HG02938 (cell line): ENCODE results near the gene LYRM4.

Experiments
- ATAC-seq: cut with Tn5 transposase; IDR thresholded peaks from one replicate; pipeline ENCODE4 v1.9.1; 2021; ENCODE audit warnings: mild to moderate bottlenecking, moderate library complexity; ENCODE audit not compliant: unreplicated experiment

LYRM4 gene

DNA sequence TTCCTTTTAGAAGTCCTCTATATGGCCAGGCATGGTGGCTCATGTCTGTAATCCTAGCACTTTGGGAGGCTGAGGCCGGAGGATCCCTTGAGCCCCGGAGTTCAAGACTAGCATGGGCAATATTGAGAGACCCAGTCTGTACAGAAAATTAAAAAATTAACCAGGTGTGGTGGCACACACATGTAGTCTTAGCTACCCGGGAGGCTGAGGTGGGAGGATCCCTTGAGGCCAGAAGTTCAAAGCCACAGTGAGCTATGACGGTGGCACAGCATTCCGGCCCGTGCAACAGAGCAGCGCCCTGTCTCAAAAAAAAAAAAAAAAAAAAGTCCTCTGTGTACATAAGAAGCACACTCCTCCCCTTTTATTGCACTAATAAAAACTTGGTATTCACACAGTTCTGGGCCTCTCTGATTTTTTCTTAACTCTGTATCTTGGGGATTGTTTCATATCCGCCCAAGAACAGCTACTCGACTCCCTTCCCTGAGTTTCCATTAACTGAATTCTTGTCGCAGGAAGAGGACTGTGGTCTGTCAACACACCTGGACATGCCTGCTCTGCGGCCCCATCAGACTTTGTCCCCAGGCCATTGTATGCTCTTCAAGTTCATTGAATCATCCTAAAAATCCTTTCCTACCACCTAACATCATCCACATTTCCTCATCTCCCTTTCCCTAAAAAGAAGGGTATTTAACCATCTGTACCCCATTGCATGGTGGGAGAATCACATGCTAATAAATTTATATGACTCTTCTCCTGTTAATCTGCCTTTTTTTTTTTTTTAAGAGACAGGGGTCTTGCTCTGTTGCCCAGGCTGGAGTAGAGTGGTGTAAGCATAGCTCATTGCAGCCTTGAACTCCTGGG lies 201.5 kb downstream of the LYRM4 start:
- ATAC-seq: no peak
